K562 (cell line): Measurements from ENCODE around the gene SIRT7. TPM values are rescaled to one million over a fixed set of nuclear protein-coding genes. Genes with fewer than 3 reads are reported as not detected.
A peak's percentile ranks its signal among the peaks of the same experiment; 100 is the strongest.

ENCODE experiments used
- ATAC-seq: fragments of 200-7000 bp; cut with Tn5 transposase; 3 replicates; pipeline ENCODE4 v1.9.1; 2020; ENCODE audit warnings: moderate library complexity
- BruUV-seq: library from RNA; stranded (reverse); fragments of 400-500 nt; replicated peaks from 2 replicates; lab custom pipeline; 2021; lab: Mats Ljungman, UMichigan
- CTCF ChIA-PET: fragments of 300-600 bp; formaldehyde crosslinking; extraction: SDS; loops from one replicate; lab custom pipeline; 2021; ENCODE audit warnings: low intra/inter-chr PET ratio; lab: Yijun Ruan, JAX
- POLR2A ChIA-PET: fragments of 300-600, 350-650 bp; sonication (Branson Sonifier 250); formaldehyde crosslinking; extraction: SDS; loops from one replicate; lab custom pipeline; 2021; ENCODE audit warnings: antibody characterized with exemption, inconsistent platforms; lab: Yijun Ruan, JAX
- DNase-seq, 4 experiments: peaks; one replicate each; pipeline versions ENCODE4 v3.0.0 to v3.0.0-alpha.2; 2011 to 2018; ENCODE audit warnings: low spot score in 3 of 4, mixed read lengths in 3 of 4; ENCODE audit errors: extremely low read depth in 1 of 4
- FAIRE-seq: peaks from 2 replicates; lab custom pipeline; 2011; peaks lifted over from hg19 to GRCh38; lab: Jason Lieb, UNC
- H2AFZ ChIP-seq: 2 replicates; pipeline ENCODE4 v1.6.0; 2011; ENCODE audit warnings: low read depth, low read length, control low read depth, inconsistent platforms
- H3K27ac ChIP-seq: fragments of 200-600 bp; 3 replicates; pipeline ENCODE4 v1.8.0; 2011; ENCODE audit warnings: low read depth, mild to moderate bottlenecking, control low read depth, inconsistent platforms, low read length, moderate library complexity, mixed read lengths; ENCODE audit errors: extremely low read depth
- H3K27me3 ChIP-seq, 2 experiments: fragments of 300-600 bp in 1 of 2; 2 replicates in 1 of 2; 3 replicates in 1 of 2; pipeline versions ENCODE4 v1.6.0 to v1.8.0; 2011; ENCODE audit warnings: inconsistent platforms in 2 of 2, low read length in 2 of 2, mild to moderate bottlenecking in 1 of 2, mixed read lengths in 1 of 2, moderate library complexity in 1 of 2; ENCODE audit not compliant: control insufficient read depth in 2 of 2, insufficient read depth in 2 of 2
- H3K36me3 ChIP-seq: fragments of 300-600 bp; 3 replicates; pipeline ENCODE4 v1.8.0; 2011; ENCODE audit warnings: mild to moderate bottlenecking, low read length, inconsistent platforms; ENCODE audit not compliant: control insufficient read depth, insufficient read depth
- H3K4me1 ChIP-seq, 2 experiments: fragments of 200-600 bp in 1 of 2; replicated peaks in 1 of 2; 2 replicates in 1 of 2; 3 replicates in 1 of 2; pipeline versions ENCODE4 v1.5.1 to v1.8.0; 2011; ENCODE audit warnings: inconsistent platforms in 2 of 2, low read length in 2 of 2, mild to moderate bottlenecking in 1 of 2, mixed read lengths in 1 of 2, moderate library complexity in 1 of 2; ENCODE audit not compliant: control insufficient read depth in 2 of 2, insufficient read depth in 2 of 2
- H3K4me2 ChIP-seq: 2 replicates; pipeline ENCODE4 v1.6.1; 2011; ENCODE audit warnings: low read length, control low read depth, inconsistent platforms, mixed read lengths; ENCODE audit not compliant: insufficient read depth
- H3K4me3 ChIP-seq: fragments of 200-600 bp; sonication (generic), shearing (Covaris generic); 2 replicates; pipeline ENCODE4 v1.5.1; 2016; ENCODE audit warnings: control low read depth, inconsistent platforms
- H3K79me2 ChIP-seq: fragments of 200-600 bp; 3 replicates; pipeline ENCODE4 v1.8.0; 2011; ENCODE audit warnings: low read length, inconsistent platforms; ENCODE audit not compliant: control insufficient read depth, insufficient read depth
- H3K9ac ChIP-seq, 2 experiments: 2 replicates each; pipeline versions ENCODE4 v1.6.0 to v1.6.1; 2011; ENCODE audit warnings: low read depth in 2 of 2, low read length in 2 of 2, control low read depth in 1 of 2, inconsistent platforms in 1 of 2, mild to moderate bottlenecking in 1 of 2, mixed read lengths in 1 of 2; ENCODE audit not compliant: insufficient read depth in 1 of 2
- H3K9me1 ChIP-seq: one replicate; pipeline ENCODE4 v1.6.0; 2011; ENCODE audit warnings: inconsistent platforms, mild to moderate bottlenecking, low read length, moderate library complexity; ENCODE audit not compliant: control insufficient read depth, insufficient read depth
- H3K9me3 ChIP-seq: replicated peaks from 2 replicates; pipeline ENCODE4 v1.5.1; 2011; ENCODE audit warnings: low read depth, low read length, inconsistent platforms; ENCODE audit not compliant: control insufficient read depth, insufficient read depth
- H4K20me1 ChIP-seq: replicated peaks from 2 replicates; pipeline ENCODE4 v1.6.1; 2011; ENCODE audit warnings: low read length, inconsistent platforms, mixed read lengths; ENCODE audit not compliant: control insufficient read depth, insufficient read depth
- CBX1 ChIP-seq: sonication (generic); IDR thresholded peaks from 2 replicates; pipeline ENCODE4 v1.6.1; 2016; ENCODE audit warnings: antibody characterized with exemption, low read depth, mild to moderate bottlenecking
- CCAR2 ChIP-seq: fragments of 200-400 bp; formaldehyde crosslinking; IDR thresholded peaks from 2 replicates; pipeline ENCODE4 v1.6.1; 2017; ENCODE audit warnings: mild to moderate bottlenecking, low read depth, low read length
- CREM ChIP-seq: IDR thresholded peaks from 2 replicates; pipeline ENCODE4 v1.6.1; 2014; ENCODE audit warnings: antibody characterized with exemption, low read depth
- HNRNPK ChIP-seq: fragments of 200-400 bp; formaldehyde crosslinking; IDR thresholded peaks from one replicate; pipeline ENCODE4 v1.6.1; 2018; ENCODE audit warnings: mild to moderate bottlenecking, low read depth, low read length; ENCODE audit not compliant: poor library complexity, severe bottlenecking
- NCOA6 ChIP-seq: fragments of 450-650 bp; IDR thresholded peaks from 2 replicates; pipeline ENCODE4 v1.6.1; 2017; ENCODE audit warnings: mild to moderate bottlenecking
- NEUROD1 ChIP-seq: fragments of 150-350 bp; IDR thresholded peaks from 2 replicates; pipeline ENCODE4 v1.6.1; 2014; ENCODE audit warnings: borderline replicate concordance, low read length, low read depth; ENCODE audit not compliant: partially characterized antibody
- PHB2 ChIP-seq: fragments of 450-650 bp; IDR thresholded peaks from 2 replicates; pipeline ENCODE4 v1.6.1; 2017; ENCODE audit warnings: low read depth
- PRPF4 ChIP-seq: fragments of 200-400 bp; formaldehyde crosslinking; IDR thresholded peaks from one replicate; pipeline ENCODE4 v1.6.1; 2017; ENCODE audit warnings: low read length, low read depth, mild to moderate bottlenecking; ENCODE audit not compliant: insufficient read depth, poor library complexity, severe bottlenecking
- SRF ChIP-seq, 2 experiments: fragments of 250-450, 450-650 bp in 1 of 2; sonication (Bioruptor Pico) in 1 of 2; sonication (generic) in 1 of 2; formaldehyde crosslinking; IDR thresholded peaks; 2 replicates each; pipeline versions ENCODE4 v1.5.0 to v1.5.1; 2020 to 2022; ENCODE audit warnings: mild to moderate bottlenecking in 1 of 2, missing genetic modification reagents in 1 of 2
- TEAD2 ChIP-seq: fragments of 450-650 bp; IDR thresholded peaks from 2 replicates; pipeline ENCODE4 v1.6.1; 2016; ENCODE audit warnings: missing genetic modification characterization, control low read depth, missing compliant biosample characterization
- ZNF175 ChIP-seq: fragments of 200-800 bp; sonication (Bioruptor generic); IDR thresholded peaks from 2 replicates; pipeline ENCODE4 v1.6.1; 2016; ENCODE audit warnings: low read depth, mild to moderate bottlenecking, missing genetic modification characterization, missing compliant biosample characterization
- ZNF274 ChIP-seq: IDR thresholded peaks from 2 replicates; pipeline ENCODE4 v1.6.1; 2011; ENCODE audit warnings: low read depth, mild to moderate bottlenecking, low read length, moderate library complexity, borderline replicate concordance
- ZZZ3 ChIP-seq: fragments of 450-650 bp; IDR thresholded peaks from 2 replicates; pipeline ENCODE4 v1.6.1; 2016; ENCODE audit warnings: antibody characterized with exemption, mild to moderate bottlenecking, moderate library complexity
- WGBS: fragments of 100-300 bp; shearing (Covaris generic); methylation state at CpG from one replicate; pipeline ENCODE4 v1.1.6; 2016; ENCODE audit warnings: low coverage, mixed read lengths; ENCODE audit not compliant: insufficient coverage; ENCODE audit errors: missing lambda C conversion rate; 5-methylcytosine and 5-hydroxymethylcytosine counted together
- in situ Hi-C: fragments of 300-500 bp; cut with MboI; formaldehyde crosslinking; loops from 4 replicates; pipeline ENCODE4 v1.15.0; 2018; ENCODE audit warnings: inconsistent platforms, mixed read lengths
- intact Hi-C: fragments of 100-400 bp; cut with micrococcal nuclease; formaldehyde crosslinking; loops from 2 replicates; pipeline ENCODE4 v1.14.2; 2022
- polyA plus RNA-seq, 8 experiments: library from polyadenylated mRNA; depleted of rRNA in 4 of 8; stranded (reverse) in 5 of 8; unstranded in 3 of 8; fragments of >200 nt; fragmentation: Nextera tagmentation in 2 of 8; fragmentation: Illumina TruSeq in 1 of 8; extraction: Ambion mirVana in 2 of 8; extraction: Trizol in 1 of 8; gene quantifications; 2 replicates each; pipeline versions ENCODE4 v1.2.1 to v1.2.3, GENCODE V29; 2011 to 2014; ENCODE audit warnings: inconsistent platforms in 1 of 8, missing spikeins in 1 of 8
- total RNA-seq, 7 experiments: library from RNA; depleted of rRNA in 6 of 7; stranded (reverse); fragments of >200 nt in 6 of 7; fragmentation: Illumina TruSeq in 2 of 7; extraction: Trizol in 2 of 7; gene quantifications; 2 replicates each; pipeline versions ENCODE4 v1.2.1 to v1.2.3, GENCODE V29; 2011 to 2021; ENCODE audit warnings: low replicate concordance in 1 of 7
- TF ChIP-seq, protein P1 (sequence below): fragments of 200-800 bp; sonication (Bioruptor generic); IDR thresholded peaks from 2 replicates; pipeline ENCODE4 v1.6.1; 2017; ENCODE audit warnings: missing genetic modification characterization, missing compliant biosample characterization
- TF ChIP-seq, protein P2 (sequence below), 2 experiments: fragments of 450-650 bp in 1 of 2; IDR thresholded peaks; 2 replicates each; pipeline ENCODE4 v1.6.1; 2011 to 2017; ENCODE audit warnings: low read depth in 2 of 2, antibody characterized with exemption in 1 of 2, borderline replicate concordance in 1 of 2, low read length in 1 of 2, mild to moderate bottlenecking in 1 of 2, mixed read lengths in 1 of 2; ENCODE audit not compliant: control insufficient read depth in 1 of 2
- TF ChIP-seq, protein P3 (sequence below): sonication (generic); formaldehyde crosslinking; IDR thresholded peaks from 2 replicates; pipeline ENCODE4 v1.9.0; 2022; ENCODE audit warnings: mild to moderate bottlenecking, missing genetic modification reagents

Gene SIRT7
- total and polyA plus RNA-seq, 9 of the 15 experiments (the other 6 are each of a cell fraction or from before 2014, with no cell fraction given): 1.6 to 54.8 (median 20.3) TPM

DNA sequence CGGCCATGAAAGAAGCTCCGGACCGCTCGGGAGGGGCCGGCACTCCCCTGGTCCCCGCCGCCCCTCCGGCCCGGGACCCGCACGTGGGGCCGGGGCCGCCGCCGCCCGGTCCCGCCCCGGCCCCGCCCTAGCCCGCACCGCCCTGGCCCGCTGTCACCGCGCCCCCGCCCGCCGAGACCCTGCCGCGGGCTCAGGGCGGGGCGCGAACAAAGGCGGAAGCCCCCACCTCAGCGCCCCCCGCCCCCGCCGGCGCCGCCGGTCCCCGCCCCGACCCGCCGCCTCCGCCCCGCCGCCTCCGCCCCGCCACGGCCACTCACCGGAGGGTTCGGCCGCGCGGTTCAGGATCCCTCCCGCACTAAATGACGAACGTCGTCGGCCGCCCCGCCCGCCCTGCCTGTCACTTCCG, 47.0 kb downstream of the SIRT7 start, which contains the start of gene ARHGDIA:
Gene ARHGDIA, minus strand, starts transcription at position 357 of the 406 bp plus-strand sequence. CDS start 1,407 bp downstream, outside the sequence.
- Histone ChIP-seq H3K9me3 (no peaks in the 10 kb centered on the region), H3K27ac (peak within 1 kb of the TSS; percentile 100), H3K4me1 (peaks cover 27 to 72% of the 10 kb centered on the region in 2 experiments), H2AFZ (peak within 1 kb of the TSS; percentile 64), H3K4me2 (peak within 1 kb of the TSS; percentile 93), H3K9me1 (no peaks in the 10 kb centered on the region), H3K36me3 (peaks cover 30% of the 10 kb centered on the region; the same call in 1 of the 3 replicates), H3K27me3 (no peaks in the 10 kb centered on the region), H3K9ac (peak within 1 kb of the TSS; percentile 99 to 100), H3K79me2 (peaks cover 41% of the 10 kb centered on the region), H3K4me3 (peak within 1 kb of the TSS; percentile 93), H4K20me1 (peaks cover 29% of the 10 kb centered on the region)
- 0% methylated on average over 8 of the region's 64 CpGs for WGBS
- no peak for FAIRE-seq
- ChIA-PET POLR2A (interaction anchor here (0.8 to 2.6 kb wide), 7 partner anchors 9 to 149 kb away, joined by 3 to 13 read pairs (median 3); partner anchors contain the start of gene MCRIP1), CTCF (no interaction called here)
- peak; percentile 3 for ATAC-seq
- no TSS peak for BruUV-seq
- in situ Hi-C loops: no loop called here
- intact Hi-C loops: no loop called here
- DNase-seq: peak in 2 of 4 experiments; percentile 94 to 95
- TF ChIP-seq, protein P1, sequence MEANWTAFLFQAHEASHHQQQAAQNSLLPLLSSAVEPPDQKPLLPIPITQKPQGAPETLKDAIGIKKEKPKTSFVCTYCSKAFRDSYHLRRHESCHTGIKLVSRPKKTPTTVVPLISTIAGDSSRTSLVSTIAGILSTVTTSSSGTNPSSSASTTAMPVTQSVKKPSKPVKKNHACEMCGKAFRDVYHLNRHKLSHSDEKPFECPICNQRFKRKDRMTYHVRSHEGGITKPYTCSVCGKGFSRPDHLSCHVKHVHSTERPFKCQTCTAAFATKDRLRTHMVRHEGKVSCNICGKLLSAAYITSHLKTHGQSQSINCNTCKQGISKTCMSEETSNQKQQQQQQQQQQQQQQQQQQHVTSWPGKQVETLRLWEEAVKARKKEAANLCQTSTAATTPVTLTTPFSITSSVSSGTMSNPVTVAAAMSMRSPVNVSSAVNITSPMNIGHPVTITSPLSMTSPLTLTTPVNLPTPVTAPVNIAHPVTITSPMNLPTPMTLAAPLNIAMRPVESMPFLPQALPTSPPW (CRISPR knock-in tag): peak; percentile 92; the same call in 1 of the 2 replicates
- TF ChIP-seq ZZZ3 (no peak), ZNF274 (no peak), HNRNPK (no peak), PHB2 (no peak), NEUROD1 (no peak), PRPF4 (no peak), CBX1 (no peak), CREM (peak; percentile 91; the same call in 1 of the 2 replicates), NCOA6 (no peak), SRF (CRISPR knock-in tag; IDR thresholded peaks at IDR 0.05) (no peak), CCAR2 (no peak), TEAD2 (tag) (no peak), ZNF175 (CRISPR knock-in tag) (no peak)
- TF ChIP-seq, protein P2, sequence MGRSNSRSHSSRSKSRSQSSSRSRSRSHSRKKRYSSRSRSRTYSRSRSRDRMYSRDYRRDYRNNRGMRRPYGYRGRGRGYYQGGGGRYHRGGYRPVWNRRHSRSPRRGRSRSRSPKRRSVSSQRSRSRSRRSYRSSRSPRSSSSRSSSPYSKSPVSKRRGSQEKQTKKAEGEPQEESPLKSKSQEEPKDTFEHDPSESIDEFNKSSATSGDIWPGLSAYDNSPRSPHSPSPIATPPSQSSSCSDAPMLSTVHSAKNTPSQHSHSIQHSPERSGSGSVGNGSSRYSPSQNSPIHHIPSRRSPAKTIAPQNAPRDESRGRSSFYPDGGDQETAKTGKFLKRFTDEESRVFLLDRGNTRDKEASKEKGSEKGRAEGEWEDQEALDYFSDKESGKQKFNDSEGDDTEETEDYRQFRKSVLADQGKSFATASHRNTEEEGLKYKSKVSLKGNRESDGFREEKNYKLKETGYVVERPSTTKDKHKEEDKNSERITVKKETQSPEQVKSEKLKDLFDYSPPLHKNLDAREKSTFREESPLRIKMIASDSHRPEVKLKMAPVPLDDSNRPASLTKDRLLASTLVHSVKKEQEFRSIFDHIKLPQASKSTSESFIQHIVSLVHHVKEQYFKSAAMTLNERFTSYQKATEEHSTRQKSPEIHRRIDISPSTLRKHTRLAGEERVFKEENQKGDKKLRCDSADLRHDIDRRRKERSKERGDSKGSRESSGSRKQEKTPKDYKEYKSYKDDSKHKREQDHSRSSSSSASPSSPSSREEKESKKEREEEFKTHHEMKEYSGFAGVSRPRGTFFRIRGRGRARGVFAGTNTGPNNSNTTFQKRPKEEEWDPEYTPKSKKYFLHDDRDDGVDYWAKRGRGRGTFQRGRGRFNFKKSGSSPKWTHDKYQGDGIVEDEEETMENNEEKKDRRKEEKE (IDR thresholded peaks at IDR 0.05; ENCODE audit: borderline replicate concordance in 1 of 2, control insufficient read depth in 1 of 2, low read depth in 2 of 2, low read length in 1 of 2): no peak
- TF ChIP-seq, protein P3, sequence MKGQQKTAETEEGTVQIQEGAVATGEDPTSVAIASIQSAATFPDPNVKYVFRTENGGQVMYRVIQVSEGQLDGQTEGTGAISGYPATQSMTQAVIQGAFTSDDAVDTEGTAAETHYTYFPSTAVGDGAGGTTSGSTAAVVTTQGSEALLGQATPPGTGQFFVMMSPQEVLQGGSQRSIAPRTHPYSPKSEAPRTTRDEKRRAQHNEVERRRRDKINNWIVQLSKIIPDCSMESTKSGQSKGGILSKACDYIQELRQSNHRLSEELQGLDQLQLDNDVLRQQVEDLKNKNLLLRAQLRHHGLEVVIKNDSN (CRISPR knock-in tag): no peak
